Ascending aorta (tissue), 2 donors: ENCODE measurements around the gene SHANK3. TPM values are rescaled to one million over a fixed set of nuclear protein-coding genes. Genes with fewer than 3 reads are reported as not detected.

Experiments used
- DNase-seq, 2 donors: peaks; one replicate each; pipeline ENCODE4 v3.0.0-alpha.2; 2019; ENCODE audit warnings: low spot score in 2 of 2
- H3K27ac ChIP-seq, 2 donors: fragments of 200-600 bp; sonication (generic); one replicate each; pipeline ENCODE4 v1.5.1; 2016 to 2017; ENCODE audit warnings: mild to moderate bottlenecking in 1 of 2
- H3K27me3 ChIP-seq: fragments of 200-600 bp; sonication (generic); one replicate; pipeline ENCODE4 v1.5.1; 2017
- H3K36me3 ChIP-seq, 2 donors: fragments of 200-600 bp; sonication (generic); one replicate each; pipeline ENCODE4 v1.5.1; 2016
- H3K4me1 ChIP-seq, 2 donors: fragments of 200-600 bp; sonication (generic); one replicate each; pipeline ENCODE4 v1.5.1; 2016 to 2017; ENCODE audit warnings: mild to moderate bottlenecking in 1 of 2
- H3K4me3 ChIP-seq, 2 donors: fragments of 200-600 bp; sonication (generic); one replicate each; pipeline ENCODE4 v1.5.1; 2016 to 2017; ENCODE audit warnings: mild to moderate bottlenecking in 1 of 2
- H3K9me3 ChIP-seq, 2 donors: fragments of 200-600 bp; sonication (generic); one replicate each; pipeline ENCODE4 v1.5.1; 2016
- CTCF ChIP-seq, 3 experiments: fragments of 200-600 bp in 2 of 3; fragments of 450-650 bp in 1 of 3; sonication (generic) in 2 of 3; IDR thresholded peaks; one replicate each; pipeline ENCODE4 v1.5.1; 2016 to 2019; ENCODE audit warnings: antibody characterized with exemption in 3 of 3, mild to moderate bottlenecking in 1 of 3, moderate library complexity in 1 of 3
- intact Hi-C: fragments of 100-400 bp; cut with DNase I; formaldehyde crosslinking; loops from one replicate; pipeline ENCODE4 v1.15.1; 2023
- total RNA-seq: library from RNA; depleted of rRNA; stranded (reverse); fragments of >200 nt; gene quantifications from one replicate; pipeline ENCODE4 v1.1.0, GENCODE V29; 2016

Gene SHANK3
- total RNA-seq, 1 donor from 2014 or later = 128 TPM

- Histone ChIP-seq H3K36me3 (no peaks in the 10 kb centered on the region), H3K4me1 (no peaks in the 10 kb centered on the region), H3K27ac (no peak overlapping the region), H3K27me3 (no peaks in the 10 kb centered on the region), H3K9me3 (no peaks in the 10 kb centered on the region), H3K4me3 (no peak overlapping the region)
- DNase-seq = peak in 1 of 2 donors; percentile 28
- intact Hi-C loops = no loop called here
- no peak for TF ChIP-seq CTCF (IDR thresholded peaks at IDR 0.05)
Observed at GRCh38 chr22:50683086-50683993, 10.7 kb downstream of the SHANK3 start.

GRCh38 chr22:50683994-50684371, 11.4 kb downstream of the SHANK3 start:
- Histone ChIP-seq H3K36me3 (no peaks in the 10 kb centered on the region), H3K4me1 (no peaks in the 10 kb centered on the region), H3K4me3 (no peak overlapping the region), H3K27ac (no peak overlapping the region), H3K9me3 (no peaks in the 10 kb centered on the region), H3K27me3 (no peaks in the 10 kb centered on the region)
- DNase-seq = peak in 1 of 2 donors; percentile 44
- intact Hi-C loops = no loop called here
- no peak for TF ChIP-seq CTCF (IDR thresholded peaks at IDR 0.05)

- Histone ChIP-seq H3K9me3 (no peaks in the 10 kb centered on the region), H3K4me1 (no peaks in the 10 kb centered on the region), H3K4me3 (no peak overlapping the region), H3K36me3 (no peaks in the 10 kb centered on the region), H3K27ac (no peak overlapping the region), H3K27me3 (no peaks in the 10 kb centered on the region)
- DNase-seq = peak in 1 of 2 donors; percentile 38
- no peak for TF ChIP-seq CTCF (IDR thresholded peaks at IDR 0.05)
- intact Hi-C loops = no loop called here
Observed at GRCh38 chr22:50684501-50684900, 11.9 kb downstream of the SHANK3 start.

- H3K4me1 ChIP-seq = no peaks in the 10 kb centered on the region
- no peaks in the 10 kb centered on the region for H3K9me3 ChIP-seq
- no peaks in the 10 kb centered on the region for H3K36me3 ChIP-seq
- intact Hi-C loops = no loop called here
- no peak for TF ChIP-seq CTCF (IDR thresholded peaks at IDR 0.05)
- H3K27ac ChIP-seq = no peak overlapping the region
- DNase-seq = peak in 1 of 2 donors; percentile 60
- H3K27me3 ChIP-seq = no peaks in the 10 kb centered on the region
- no peak overlapping the region for H3K4me3 ChIP-seq
Observed at GRCh38 chr22:50684986-50685385, 12.4 kb downstream of the SHANK3 start.

GRCh38 chr22:50686794-50687193, 14.2 kb downstream of the SHANK3 start:
- Histone ChIP-seq H3K27me3 (no peaks in the 10 kb centered on the region), H3K4me3 (no peak overlapping the region), H3K27ac (no peak overlapping the region), H3K36me3 (no peaks in the 10 kb centered on the region), H3K9me3 (no peaks in the 10 kb centered on the region), H3K4me1 (no peaks in the 10 kb centered on the region)
- peak in 1 of 2 donors; percentile 51 for DNase-seq
- intact Hi-C loops = no loop called here
- TF ChIP-seq CTCF (IDR thresholded peaks at IDR 0.05) = no peak
